Measurements from ENCODE around the gene COPZ2.

The COPZ2 gene

GRCh38 chr17:48062273-48062672 is 24.7 kb upstream of the COPZ2 start:
- TF ChIP-seq CTCF (IDR thresholded peaks at IDR 0.05; ENCODE audit: low read depth, low read length), result no peak
- no peak overlapping the region for H3K4me3 ChIP-seq (replicated peaks in 1 of 2; ENCODE audit: low read depth in 2 of 2, low read length in 2 of 2)
- DNase-seq (ENCODE audit: low read depth in 2 of 2), result no peak

GRCh38 chr17:48060249-48060648 is 22.7 kb upstream of the COPZ2 start:
- TF ChIP-seq CTCF (IDR thresholded peaks at IDR 0.05; ENCODE audit: low read depth, low read length), result no peak
- H3K4me3 ChIP-seq (replicated peaks in 1 of 2; ENCODE audit: low read depth in 2 of 2, low read length in 2 of 2), result no peak overlapping the region
- DNase-seq (ENCODE audit: low read depth in 2 of 2), result no peak

GRCh38 chr17:48059125-48059668 is 21.6 kb upstream of the COPZ2 start:
- DNase-seq (ENCODE audit: low read depth in 2 of 2), result no peak
- no peak overlapping the region for H3K4me3 ChIP-seq (replicated peaks in 1 of 2; ENCODE audit: low read depth in 2 of 2, low read length in 2 of 2)

GRCh38 chr17:48058393-48059124 is 21.0 kb upstream of the COPZ2 start:
- DNase-seq (ENCODE audit: low read depth in 2 of 2), result no peak
- TF ChIP-seq CTCF (IDR thresholded peaks at IDR 0.05; ENCODE audit: low read depth, low read length), result no peak
- H3K4me3 ChIP-seq (replicated peaks in 1 of 2; ENCODE audit: low read depth in 2 of 2, low read length in 2 of 2), result no peak overlapping the region

More at GRCh38 chr17:48059125-48059668, 21.6 kb upstream of the COPZ2 start:
- TF ChIP-seq CTCF (IDR thresholded peaks at IDR 0.05; ENCODE audit: low read depth, low read length), result no peak

- DNase-seq (ENCODE audit: low read depth in 2 of 2), result no peak
- H3K4me3 ChIP-seq (replicated peaks in 1 of 2; ENCODE audit: low read depth in 2 of 2, low read length in 2 of 2), result no peak overlapping the region
- no peak for TF ChIP-seq CTCF (IDR thresholded peaks at IDR 0.05; ENCODE audit: low read depth, low read length)
Observed at GRCh38 chr17:48057626-48058025, 20.0 kb upstream of the COPZ2 start.

GRCh38 chr17:48056879-48057278 is 19.3 kb upstream of the COPZ2 start:
- H3K4me3 ChIP-seq (replicated peaks in 1 of 2; ENCODE audit: low read depth in 2 of 2, low read length in 2 of 2), result no peak overlapping the region
- no peak for DNase-seq (ENCODE audit: low read depth in 2 of 2)
- no peak for TF ChIP-seq CTCF (IDR thresholded peaks at IDR 0.05; ENCODE audit: low read depth, low read length)

All from cardiac fibroblast (primary cell).